B cell (primary cell): ENCODE data around the gene KIAA1586. TPM values are rescaled to one million over a fixed set of nuclear protein-coding genes. Genes with fewer than 3 reads are reported as not detected.

ENCODE experiments used
- ATAC-seq: fragments of 200-7000 bp; cut with Tn5 transposase; one replicate; pipeline ENCODE4 v1.10.0; 2021; ENCODE audit warnings: low read depth, mild to moderate bottlenecking, moderate number of reproducible peaks, moderate library complexity
- CTCF ChIA-PET: fragments of 350-600 bp; sonication (Branson Sonifier 250); formaldehyde crosslinking; loops from one replicate; lab custom pipeline; 2021; ENCODE audit warnings: antibody characterized with exemption, inconsistent platforms; lab: Charles Lee
- POLR2A ChIA-PET: fragments of 350-600 bp; sonication (Branson Sonifier 250); formaldehyde crosslinking; loops from one replicate; lab custom pipeline; 2021; ENCODE audit warnings: antibody characterized with exemption; lab: Charles Lee
- DNase-seq: peaks from one replicate; pipeline ENCODE4 v3.0.0; 2013
- H2AFZ ChIP-seq: 2 replicates; pipeline ENCODE4 v1.6.1; 2012; ENCODE audit warnings: mild to moderate bottlenecking, low read depth, low read length; ENCODE audit not compliant: insufficient read depth, poor library complexity, severe bottlenecking
- H3K27ac ChIP-seq, 2 donors: 1 replicate in 1 of 2; 2 replicates in 1 of 2; pipeline ENCODE4 v1.5.1; 2012 to 2013; ENCODE audit warnings: low read length in 2 of 2, mild to moderate bottlenecking in 2 of 2, moderate library complexity in 1 of 2
- H3K27me3 ChIP-seq, 4 experiments: fragments of 200-600 bp in 1 of 4; sonication (generic) in 1 of 4; replicated peaks in 1 of 4; 1 replicate in 2 of 4; 2 replicates in 2 of 4; pipeline versions ENCODE4 v1.6.1 to v1.7.0; 2013 to 2016; ENCODE audit warnings: low read length in 3 of 4, mild to moderate bottlenecking in 2 of 4, mixed read lengths in 1 of 4, moderate library complexity in 1 of 4; ENCODE audit not compliant: insufficient read depth in 4 of 4, control insufficient read depth in 3 of 4; ENCODE audit errors: control extremely low read depth in 1 of 4
- H3K36me3 ChIP-seq, 2 experiments: replicated peaks in 1 of 2; 1 replicate in 1 of 2; 2 replicates in 1 of 2; pipeline versions ENCODE4 v1.6.1 to v1.7.1; 2013; ENCODE audit warnings: low read length in 1 of 2; ENCODE audit not compliant: insufficient read depth in 2 of 2, control insufficient read depth in 1 of 2; ENCODE audit errors: control extremely low read depth in 1 of 2, extremely low read depth in 1 of 2
- H3K4me1 ChIP-seq, 2 donors: fragments of 200-600 bp in 1 of 2; sonication (generic) in 1 of 2; 1 replicate in 1 of 2; 2 replicates in 1 of 2; pipeline versions ENCODE4 v1.5.1 to v1.6.1; 2013 to 2017; ENCODE audit warnings: low read length in 2 of 2; ENCODE audit not compliant: control insufficient read depth in 2 of 2, insufficient read depth in 2 of 2
- H3K4me2 ChIP-seq: replicated peaks from 2 replicates; pipeline ENCODE3; 2012; ENCODE audit warnings: mild to moderate bottlenecking, low read depth, low read length; ENCODE audit not compliant: poor library complexity, severe bottlenecking
- H3K4me3 ChIP-seq, 5 experiments: fragments of 200-600 bp in 1 of 5; sonication (generic) in 1 of 5; 1 replicate in 3 of 5; 2 replicates in 2 of 5; pipeline versions ENCODE4 v1.5.1 to v1.7.0; 2011 to 2016; ENCODE audit warnings: low read length in 4 of 5, mild to moderate bottlenecking in 4 of 5, low read depth in 2 of 5, control low read depth in 1 of 5, moderate library complexity in 1 of 5; ENCODE audit not compliant: insufficient read depth in 1 of 5; ENCODE audit errors: control extremely low read depth in 1 of 5, extremely low read depth in 1 of 5
- H3K79me2 ChIP-seq: fragments of 200-600 bp; sonication (generic); one replicate; pipeline ENCODE4 v1.6.0; 2016; ENCODE audit warnings: low read length; ENCODE audit not compliant: control insufficient read depth, insufficient read depth
- H3K9ac ChIP-seq: fragments of 200-600 bp; sonication (generic); 2 replicates; pipeline ENCODE4 v1.6.1; 2017; ENCODE audit warnings: mild to moderate bottlenecking, low read length, moderate library complexity
- H3K9me3 ChIP-seq, 3 donors: one replicate each; pipeline versions ENCODE4 v1.6.1 to v1.7.1; 2013; ENCODE audit warnings: low read length in 2 of 3; ENCODE audit not compliant: control insufficient read depth in 2 of 3, insufficient read depth in 1 of 3; ENCODE audit errors: control extremely low read depth in 1 of 3
- H4K20me1 ChIP-seq: 2 replicates; pipeline ENCODE4 v1.6.0; 2012; ENCODE audit warnings: mild to moderate bottlenecking, low read length; ENCODE audit not compliant: insufficient read depth, control insufficient read depth, poor library complexity, severe bottlenecking
- H3K27ac Mint-ChIP-seq: one replicate; pipeline ENCODE4 v1.8.0; 2021; ENCODE audit warnings: mixed read lengths
- H3K27me3 Mint-ChIP-seq: one replicate; pipeline ENCODE4 v1.8.0; 2021; ENCODE audit warnings: mixed read lengths
- H3K4me1 Mint-ChIP-seq: one replicate; pipeline ENCODE4 v1.8.0; 2021; ENCODE audit warnings: mixed read lengths
- H3K4me3 Mint-ChIP-seq: one replicate; pipeline ENCODE4 v1.8.0; 2021; ENCODE audit warnings: mixed read lengths
- H3K9me3 Mint-ChIP-seq: one replicate; pipeline ENCODE4 v1.8.0; 2022; ENCODE audit warnings: mixed read lengths; ENCODE audit not compliant: insufficient read depth
- EZH2 ChIP-seq: IDR thresholded peaks from 2 replicates; pipeline ENCODE4 v1.6.1; 2012; ENCODE audit warnings: borderline replicate concordance, low read depth, mild to moderate bottlenecking, moderate library complexity, low read length; ENCODE audit not compliant: insufficient read depth, poor library complexity, severe bottlenecking
- WGBS: methylation state at CpG from one replicate; pipeline ENCODE4 v1.1.5; 2013; ENCODE audit warnings: missing lambda C conversion rate; ENCODE audit not compliant: insufficient coverage; 5-methylcytosine and 5-hydroxymethylcytosine counted together
- intact Hi-C: fragments of 100-400 bp; cut with micrococcal nuclease; formaldehyde crosslinking; loops from one replicate; pipeline ENCODE4 v1.10.0; 2022
- polyA plus RNA-seq: library from polyadenylated mRNA; depleted of rRNA; stranded (reverse); fragments of >200 nt; gene quantifications from 2 replicates; pipeline ENCODE4 v1.2.3, GENCODE V29; 2012
- total RNA-seq, 2 donors: library from RNA; stranded (reverse); fragments of 120-200 nt in 1 of 2; gene quantifications; 1 replicate in 1 of 2; 2 replicates in 1 of 2; pipeline versions ENCODE4 v1.2.3 to v1.2.4, GENCODE V29; 2013 to 2022
- TF ChIP-seq, protein P1 (sequence below): fragments of 200-600 bp; IDR thresholded peaks from one replicate; pipeline ENCODE4 v1.8.0; 2022; ENCODE audit warnings: antibody characterized with exemption, mild to moderate bottlenecking

KIAA1586 gene
- total and polyA plus RNA-seq, 2 donors (not counting 1 experiment from before 2014, with no cell fraction given), result 1.2 to 16.3 TPM

DNA sequence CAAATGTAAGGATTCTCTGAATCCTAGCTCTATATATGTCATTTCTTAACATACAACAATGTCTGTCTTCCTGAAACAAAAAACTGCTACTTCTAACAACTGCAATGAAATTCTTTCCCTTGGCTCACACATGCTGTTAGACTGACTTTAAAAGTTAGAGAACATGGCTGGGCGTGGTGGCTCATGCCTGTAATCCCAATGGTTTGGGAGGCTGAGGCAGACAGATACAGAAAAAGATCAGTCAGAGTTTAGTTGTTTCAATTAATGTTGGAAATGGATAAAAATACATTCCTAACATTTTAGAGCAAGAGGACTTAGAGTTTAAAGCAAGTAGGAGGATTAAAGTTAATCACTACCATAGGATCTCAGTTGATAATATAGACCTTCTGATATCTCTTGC lies 28.7 kb upstream of the KIAA1586 start:
- ChIA-PET CTCF (no interaction called here), POLR2A (no interaction called here)
- H3K27me3 Mint-ChIP-seq, result peaks cover 3% of the 10 kb centered on the region
- TF ChIP-seq, protein P1, sequence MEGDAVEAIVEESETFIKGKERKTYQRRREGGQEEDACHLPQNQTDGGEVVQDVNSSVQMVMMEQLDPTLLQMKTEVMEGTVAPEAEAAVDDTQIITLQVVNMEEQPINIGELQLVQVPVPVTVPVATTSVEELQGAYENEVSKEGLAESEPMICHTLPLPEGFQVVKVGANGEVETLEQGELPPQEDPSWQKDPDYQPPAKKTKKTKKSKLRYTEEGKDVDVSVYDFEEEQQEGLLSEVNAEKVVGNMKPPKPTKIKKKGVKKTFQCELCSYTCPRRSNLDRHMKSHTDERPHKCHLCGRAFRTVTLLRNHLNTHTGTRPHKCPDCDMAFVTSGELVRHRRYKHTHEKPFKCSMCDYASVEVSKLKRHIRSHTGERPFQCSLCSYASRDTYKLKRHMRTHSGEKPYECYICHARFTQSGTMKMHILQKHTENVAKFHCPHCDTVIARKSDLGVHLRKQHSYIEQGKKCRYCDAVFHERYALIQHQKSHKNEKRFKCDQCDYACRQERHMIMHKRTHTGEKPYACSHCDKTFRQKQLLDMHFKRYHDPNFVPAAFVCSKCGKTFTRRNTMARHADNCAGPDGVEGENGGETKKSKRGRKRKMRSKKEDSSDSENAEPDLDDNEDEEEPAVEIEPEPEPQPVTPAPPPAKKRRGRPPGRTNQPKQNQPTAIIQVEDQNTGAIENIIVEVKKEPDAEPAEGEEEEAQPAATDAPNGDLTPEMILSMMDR, result no peak
- no peak for TF ChIP-seq EZH2
- Histone ChIP-seq H3K36me3 (no peaks in the 10 kb centered on the region), H2AFZ (no peak overlapping the region), H3K9ac (no peak overlapping the region), H4K20me1 (no peaks in the 10 kb centered on the region), H3K27me3 (no peaks in the 10 kb centered on the region), H3K4me3 (no peak overlapping the region), H3K27ac (no peak overlapping the region), H3K4me1 (no peaks in the 10 kb centered on the region), H3K4me2 (no peak overlapping the region), H3K79me2 (no peaks in the 10 kb centered on the region), H3K9me3 (no peaks in the 10 kb centered on the region)
- no peak overlapping the region for H3K27ac Mint-ChIP-seq
- intact Hi-C loops, result no loop called here
- H3K4me3 Mint-ChIP-seq, result no peak overlapping the region
- no peaks in the 10 kb centered on the region for H3K9me3 Mint-ChIP-seq
- ATAC-seq (no peak), DNase-seq (no peak)
- no peaks in the 10 kb centered on the region for H3K4me1 Mint-ChIP-seq
- WGBS, result no CpG with 5 or more reads among the region's 1 CpG

DNA sequence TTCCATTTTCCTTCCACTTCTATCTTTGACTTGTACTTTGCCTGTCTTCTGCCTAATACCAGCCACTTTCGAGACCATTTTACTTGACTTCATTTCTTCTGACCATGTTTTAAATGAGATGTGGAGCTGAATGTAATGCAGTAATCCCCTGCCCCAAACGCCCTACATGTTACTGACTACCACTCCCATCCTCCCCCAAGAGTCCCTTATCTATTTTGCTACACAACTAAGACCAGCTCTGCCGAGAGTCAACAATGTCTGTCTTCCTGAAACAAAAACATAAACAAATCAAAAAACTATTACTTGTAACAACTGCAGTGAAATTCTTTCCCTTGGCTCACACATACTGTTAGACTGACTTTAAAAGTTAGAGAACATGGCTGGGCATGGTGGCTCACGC lies 27.1 kb upstream of the KIAA1586 start:
- no peak overlapping the region for H3K4me2 ChIP-seq
- Mint-ChIP-seq H3K4me3 (no peak overlapping the region), H3K27ac (no peak overlapping the region), H3K4me1 (no peaks in the 10 kb centered on the region), H3K27me3 (peaks cover 3% of the 10 kb centered on the region), H3K9me3 (peaks cover 8% of the 10 kb centered on the region)
- POLR2A ChIA-PET, result no interaction called here
- no peak for DNase-seq
- H4K20me1 ChIP-seq, result no peaks in the 10 kb centered on the region
- no peak overlapping the region for H3K9ac ChIP-seq
- intact Hi-C loops, result no loop called here
- WGBS, result 81% methylated on average over 2 of the region's 4 CpGs
- TF ChIP-seq, protein P1, result no peak
- no peak for TF ChIP-seq EZH2
- ATAC-seq, result no peak
- CTCF ChIA-PET, result no interaction called here
- H3K27ac ChIP-seq, result no peak overlapping the region
- no peaks in the 10 kb centered on the region for H3K36me3 ChIP-seq
- no peak overlapping the region for H3K4me3 ChIP-seq
- H3K4me1 ChIP-seq, result no peaks in the 10 kb centered on the region
- no peaks in the 10 kb centered on the region for H3K79me2 ChIP-seq
- H3K27me3 ChIP-seq, result no peaks in the 10 kb centered on the region
- peaks cover 0 to 4% (median 0%) of the 10 kb centered on the region in 3 donors for H3K9me3 ChIP-seq
- no peak overlapping the region for H2AFZ ChIP-seq
